SK-N-DZ (cell line): ENCODE data around the gene RGCC. TPM values are rescaled to one million over a fixed set of nuclear protein-coding genes. Genes with fewer than 3 reads are reported as not detected.
"Not testable (repeated sequence)": the region's sequence is repeated elsewhere in the genome, so short reads cannot be mapped to it uniquely, and the experiment has no call there.

ENCODE experiments used
- DNase-seq: peaks from one replicate; pipeline ENCODE4 v3.0.0-alpha.2; 2015; ENCODE audit warnings: low spot score
- polyA plus RNA-seq, 2 experiments: library from polyadenylated mRNA; depleted of rRNA; stranded (reverse); fragments of >200 nt; gene quantifications; 2 replicates each; pipeline ENCODE4 v1.2.3, GENCODE V29; 2014

Gene RGCC
- polyA plus RNA-seq (2014; cell fraction: cytosol; rRNA removed): 0.24 and 4.4 TPM in 2 replicates
- polyA plus RNA-seq (2014; cell fraction: nucleus; rRNA removed): 1.1 and 2.0 TPM in 2 replicates

- DNase-seq: peak; percentile 47
These were observed at the start of gene RGCC for GRCh38 chr13:41456768-41457588. Gene RGCC (plus strand): TSS chr13:41457550. CDS start chr13:41457708, 158 bp downstream.

- no peak for DNase-seq
These were observed 49.2 kb upstream of the RGCC start for GRCh38 chr13:41408121-41408520.

- no peak for DNase-seq
These were observed 48.6 kb upstream of the RGCC start for GRCh38 chr13:41408746-41409145.

- DNase-seq: no peak
These were observed 47.7 kb upstream of the RGCC start for GRCh38 chr13:41409611-41410010.

GRCh38 chr13:41411060-41411459 lies 46.3 kb upstream of the RGCC start:
- no peak for DNase-seq

GRCh38 chr13:41411522-41411921 lies 45.8 kb upstream of the RGCC start:
- DNase-seq: no peak

- no peak for DNase-seq
These were observed 43.5 kb upstream of the RGCC start for GRCh38 chr13:41413872-41414271.

GRCh38 chr13:41416276-41416675 lies 41.1 kb upstream of the RGCC start:
- DNase-seq: no peak

GRCh38 chr13:41418027-41418426 lies 39.3 kb upstream of the RGCC start:
- no peak for DNase-seq

GRCh38 chr13:41418731-41419130 lies 38.6 kb upstream of the RGCC start:
- DNase-seq: no peak

- DNase-seq: no peak
These were observed 38.1 kb upstream of the RGCC start for GRCh38 chr13:41419206-41419605.

GRCh38 chr13:41420146-41420545 lies 37.2 kb upstream of the RGCC start:
- DNase-seq: no peak

GRCh38 chr13:41421330-41421729 lies 36.0 kb upstream of the RGCC start:
- DNase-seq: not testable (repeated sequence)

- not testable (repeated sequence) for DNase-seq
These were observed 35.4 kb upstream of the RGCC start for GRCh38 chr13:41421983-41422382.

GRCh38 chr13:41423259-41423658 lies 34.1 kb upstream of the RGCC start:
- DNase-seq: not testable (repeated sequence)

- DNase-seq: not testable (repeated sequence)
These were observed 32.7 kb upstream of the RGCC start for GRCh38 chr13:41424675-41425074.

GRCh38 chr13:41426047-41426446 lies 31.3 kb upstream of the RGCC start:
- no peak for DNase-seq

- no peak for DNase-seq
These were observed 29.7 kb upstream of the RGCC start for GRCh38 chr13:41427666-41428065.

GRCh38 chr13:41428155-41428554 lies 29.2 kb upstream of the RGCC start:
- DNase-seq: no peak

- DNase-seq: not testable (repeated sequence)
These were observed 23.3 kb upstream of the RGCC start for GRCh38 chr13:41434030-41434429.

GRCh38 chr13:41434831-41435520 lies 22.4 kb upstream of the RGCC start:
- DNase-seq: no peak

GRCh38 chr13:41443969-41444368 lies 13.4 kb upstream of the RGCC start:
- DNase-seq: no peak

GRCh38 chr13:41452462-41452861 lies 4.9 kb upstream of the RGCC start:
- DNase-seq: no peak
